Activated CD4-positive, CD25-positive, alpha-beta regulatory T cell (primary cell): ENCODE measurements around the gene PPM1J.
"Not testable (repeated sequence)": the region's sequence is repeated elsewhere in the genome, so short reads cannot be mapped to it uniquely, and the experiment has no call there.

Experiments
- DNase-seq, 4 experiments: peaks; one replicate each; lab custom pipeline; 2025; lab: John Stamatoyannopoulos, UW

PPM1J gene, protein sequence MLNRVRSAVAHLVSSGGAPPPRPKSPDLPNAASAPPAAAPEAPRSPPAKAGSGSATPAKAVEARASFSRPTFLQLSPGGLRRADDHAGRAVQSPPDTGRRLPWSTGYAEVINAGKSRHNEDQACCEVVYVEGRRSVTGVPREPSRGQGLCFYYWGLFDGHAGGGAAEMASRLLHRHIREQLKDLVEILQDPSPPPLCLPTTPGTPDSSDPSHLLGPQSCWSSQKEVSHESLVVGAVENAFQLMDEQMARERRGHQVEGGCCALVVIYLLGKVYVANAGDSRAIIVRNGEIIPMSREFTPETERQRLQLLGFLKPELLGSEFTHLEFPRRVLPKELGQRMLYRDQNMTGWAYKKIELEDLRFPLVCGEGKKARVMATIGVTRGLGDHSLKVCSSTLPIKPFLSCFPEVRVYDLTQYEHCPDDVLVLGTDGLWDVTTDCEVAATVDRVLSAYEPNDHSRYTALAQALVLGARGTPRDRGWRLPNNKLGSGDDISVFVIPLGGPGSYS

DNA sequence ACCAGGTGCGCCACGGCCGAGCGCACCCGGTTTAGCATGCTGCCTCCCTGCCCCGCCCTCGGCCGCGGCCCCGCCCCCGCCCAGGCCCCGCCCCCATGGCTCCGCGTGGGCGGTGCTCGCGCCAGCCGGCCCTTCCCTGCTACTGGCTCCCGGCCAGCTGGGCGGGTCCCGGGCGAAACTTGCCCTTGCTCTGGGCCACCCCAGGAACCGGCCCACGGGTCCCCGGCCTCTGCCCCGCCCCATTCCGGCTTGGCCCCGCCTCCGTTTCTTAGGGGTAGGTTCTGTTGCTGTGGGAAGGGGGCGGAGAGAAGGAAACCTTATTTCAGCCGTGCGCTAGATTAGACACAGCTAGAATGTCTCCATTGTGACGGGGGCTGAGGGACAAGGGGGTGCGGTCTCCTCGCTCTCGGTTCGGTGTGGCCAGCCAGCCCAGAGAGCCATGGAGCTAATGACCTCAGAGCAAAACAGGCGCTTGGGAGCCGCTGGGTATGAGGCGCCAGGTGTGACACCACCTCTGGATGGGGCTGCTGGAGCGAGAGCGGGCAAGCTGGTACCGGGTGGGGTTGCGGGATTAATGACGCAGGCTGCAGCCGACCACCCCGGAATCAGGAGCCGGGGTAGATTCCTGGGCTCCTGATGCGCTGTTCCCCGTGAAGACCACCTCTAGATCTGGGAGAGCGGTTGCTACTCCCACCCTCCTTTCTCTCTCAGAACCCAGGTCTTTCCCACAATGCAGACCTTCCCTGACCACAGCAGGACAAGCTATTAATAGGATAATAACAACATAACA, at the start of gene PPM1J:
PPM1J (minus strand) TSS at position 69 of the 790 bp plus-strand sequence; CDS start at position 38, 31 bp downstream.
- peak; percentile 92 to 96 (median 94) for DNase-seq

GRCh38 chr1:112762541-112763500, 47.7 kb upstream of the PPM1J start:
- no peak for DNase-seq

DNA sequence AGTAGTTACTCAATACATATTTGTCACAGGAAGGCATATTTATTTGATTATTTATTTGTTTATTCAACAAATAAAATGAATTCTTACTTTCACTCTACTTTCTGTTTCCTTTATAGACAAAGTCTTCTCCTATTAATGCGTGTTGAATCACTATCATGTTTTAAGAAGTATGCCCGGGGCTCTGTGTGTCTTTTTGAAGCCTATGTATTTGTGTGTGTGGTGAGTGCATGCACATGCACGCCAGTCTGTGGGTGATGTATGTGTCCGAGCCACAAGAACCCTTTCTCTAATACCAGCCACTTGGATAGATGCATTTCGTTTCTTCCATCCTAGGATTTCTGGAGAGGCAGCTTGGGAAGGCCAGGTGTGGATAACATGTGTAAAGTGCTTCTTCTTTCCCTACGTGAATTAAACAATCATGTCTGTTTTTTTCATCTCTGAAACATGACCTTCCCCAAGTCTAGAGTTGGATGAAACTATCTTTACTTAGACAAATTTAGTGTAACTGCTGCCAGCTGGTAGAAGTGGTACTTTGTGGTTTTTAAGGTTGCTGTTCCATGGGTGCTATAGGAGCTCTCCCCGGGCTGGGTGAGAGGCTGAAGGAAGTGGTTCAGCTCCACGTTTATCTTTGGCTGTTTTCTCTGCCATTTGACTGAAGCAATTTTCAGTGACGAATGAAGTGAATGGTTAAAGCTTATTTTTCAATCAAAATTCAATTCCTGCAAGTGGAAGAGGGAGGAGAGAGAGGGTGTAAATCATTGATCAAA, 46.8 kb upstream of the PPM1J start:
- no peak for DNase-seq

DNA sequence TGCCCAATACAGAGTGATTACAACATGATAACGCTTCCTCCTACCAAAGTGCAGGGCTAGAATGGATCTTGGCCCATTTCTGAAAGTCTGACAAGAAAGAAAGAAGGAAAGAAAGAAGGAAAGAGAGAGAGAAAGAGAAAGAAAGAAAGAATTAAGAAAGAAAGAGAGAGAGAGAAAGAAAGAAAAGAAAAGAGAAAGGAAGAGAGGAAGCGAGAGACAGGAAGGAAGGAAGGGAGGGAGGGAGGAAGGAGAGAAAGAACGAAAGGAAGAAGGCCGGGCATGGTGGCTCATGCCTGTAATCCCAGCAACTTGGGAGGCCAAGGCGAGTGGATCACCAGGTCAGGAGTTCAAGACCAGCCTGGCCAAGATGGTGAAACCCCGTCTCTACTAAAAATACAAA, 44.1 kb upstream of the PPM1J start:
- no peak for DNase-seq

- no peak for DNase-seq
These were observed 39.0 kb upstream of the PPM1J start for GRCh38 chr1:112754116-112754628.

GRCh38 chr1:112748396-112748795, 33.3 kb upstream of the PPM1J start:
- no peak for DNase-seq

GRCh38 chr1:112744009-112744578, 29.0 kb upstream of the PPM1J start:
- no peak for DNase-seq

DNA sequence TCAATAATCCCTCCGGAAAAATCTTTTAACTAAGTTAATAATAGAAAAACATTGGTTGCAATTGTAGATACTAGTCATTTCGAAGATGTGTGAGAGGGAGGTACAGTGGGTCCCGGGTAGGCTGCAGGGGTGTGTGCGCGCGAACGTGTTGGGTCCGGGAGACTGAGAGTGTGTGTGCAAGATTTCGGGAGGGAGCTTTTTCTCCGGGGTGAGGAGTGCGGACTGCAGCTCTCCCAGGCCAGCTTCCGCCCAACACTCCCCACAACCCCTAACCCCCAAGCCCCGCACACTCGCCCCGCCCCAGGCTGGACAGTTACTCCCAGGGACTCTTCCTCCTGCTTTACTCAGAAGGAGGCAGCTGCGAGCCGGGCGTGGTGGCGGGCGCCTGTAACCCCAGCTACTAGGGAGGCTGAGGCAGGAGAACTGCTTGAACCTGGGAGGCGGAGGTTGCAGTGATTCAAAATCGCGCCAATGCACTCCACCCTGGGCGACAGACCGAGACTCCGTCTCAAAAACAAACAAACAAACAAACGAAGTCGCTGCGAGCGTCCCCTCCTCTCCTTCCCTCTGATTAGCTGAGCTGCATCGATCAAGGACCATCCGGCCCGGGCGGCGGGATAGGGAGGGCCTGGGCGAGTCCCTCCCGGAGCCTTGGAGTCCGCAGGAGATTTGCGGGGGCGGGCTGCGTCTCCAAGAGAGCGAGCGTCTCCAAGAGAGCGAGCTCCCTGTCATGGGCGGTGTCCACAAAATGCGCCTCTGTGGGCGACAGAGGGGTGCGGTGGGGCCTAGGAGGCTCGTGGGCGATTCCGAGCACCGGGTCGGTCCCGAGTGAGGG, 28.3 kb upstream of the PPM1J start:
- no peak for DNase-seq

DNA sequence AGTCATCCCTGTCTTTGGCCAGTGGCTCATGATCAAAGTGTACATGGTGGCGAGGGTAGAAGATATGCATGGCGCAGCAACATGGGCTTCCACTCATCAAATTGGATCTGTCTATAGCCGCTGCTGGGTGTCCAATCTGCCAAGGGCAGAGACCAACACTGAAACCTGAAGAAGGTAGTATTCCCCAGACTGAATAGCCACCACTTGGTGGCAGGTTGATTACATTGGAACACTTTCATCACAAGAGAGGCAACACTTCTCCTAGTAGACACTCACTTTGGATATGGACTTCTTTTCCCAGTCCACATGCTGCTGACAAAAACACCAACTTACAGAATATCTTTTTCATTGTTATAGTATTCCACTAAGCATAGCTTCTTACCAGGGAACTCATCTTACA, 22.4 kb upstream of the PPM1J start:
- no peak for DNase-seq

DNA sequence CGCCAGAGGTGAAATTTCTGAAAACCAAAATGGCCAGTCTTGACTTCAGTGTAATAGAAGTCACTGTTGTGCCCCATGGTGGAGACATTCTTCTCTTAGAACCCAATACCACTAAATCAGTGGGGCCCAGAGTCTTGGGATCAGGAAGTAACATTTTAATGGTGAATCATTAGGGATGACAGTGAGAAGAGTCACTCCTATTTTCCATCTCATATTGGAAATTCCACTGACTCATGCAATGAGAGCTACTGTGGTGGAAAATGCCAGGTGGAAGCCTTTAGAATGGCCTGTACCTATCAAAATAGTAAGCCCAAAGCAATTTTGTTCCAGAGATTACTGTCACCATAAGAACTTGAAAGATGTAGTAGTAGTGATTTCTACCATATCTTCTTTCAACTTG, 20.6 kb upstream of the PPM1J start:
- no peak for DNase-seq

GRCh38 chr1:112731451-112731850, 16.3 kb upstream of the PPM1J start:
- no peak for DNase-seq

DNA sequence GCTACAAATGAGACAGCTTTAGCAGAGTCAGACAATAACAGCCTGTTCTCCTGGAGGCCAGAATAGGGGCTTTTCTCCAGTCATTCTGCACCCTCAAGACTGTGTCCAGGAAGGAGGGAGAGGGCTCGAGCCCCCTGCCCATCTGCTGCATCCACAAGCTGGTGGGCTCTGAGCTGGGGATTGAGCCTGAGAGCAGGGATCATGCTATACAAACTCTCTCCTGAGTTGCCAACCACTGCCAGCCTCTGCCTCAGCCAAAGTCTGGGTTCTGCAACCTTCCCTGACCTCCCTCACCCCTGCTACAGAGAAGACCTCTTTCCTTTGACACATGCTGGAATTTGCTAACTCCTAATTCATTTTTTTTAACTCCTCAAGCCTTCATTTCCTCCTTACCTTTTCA, 14.8 kb upstream of the PPM1J start:
- DNase-seq, result no peak

DNA sequence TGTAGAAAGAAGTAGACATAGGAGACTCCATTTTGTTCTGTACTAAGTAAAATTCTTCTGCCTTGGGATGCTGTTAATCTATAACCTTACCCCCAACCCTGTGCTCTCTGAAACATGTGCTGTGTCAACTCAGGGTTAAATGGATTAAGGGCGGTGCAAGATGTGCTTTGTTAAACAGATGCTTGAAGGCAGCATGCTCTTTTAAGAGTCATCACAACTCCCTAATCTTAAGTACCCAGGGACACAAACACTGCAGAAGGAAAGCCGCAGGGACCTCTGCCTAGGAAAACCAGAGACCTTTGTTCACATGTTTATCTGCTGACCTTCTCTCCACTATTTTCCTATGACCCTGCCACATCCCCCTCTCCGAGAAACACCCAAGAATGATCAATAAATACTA, 13.9 kb upstream of the PPM1J start:
- not testable (repeated sequence) for DNase-seq

GRCh38 chr1:112728306-112728971, 13.3 kb upstream of the PPM1J start:
- DNase-seq, result not testable (repeated sequence)

DNA sequence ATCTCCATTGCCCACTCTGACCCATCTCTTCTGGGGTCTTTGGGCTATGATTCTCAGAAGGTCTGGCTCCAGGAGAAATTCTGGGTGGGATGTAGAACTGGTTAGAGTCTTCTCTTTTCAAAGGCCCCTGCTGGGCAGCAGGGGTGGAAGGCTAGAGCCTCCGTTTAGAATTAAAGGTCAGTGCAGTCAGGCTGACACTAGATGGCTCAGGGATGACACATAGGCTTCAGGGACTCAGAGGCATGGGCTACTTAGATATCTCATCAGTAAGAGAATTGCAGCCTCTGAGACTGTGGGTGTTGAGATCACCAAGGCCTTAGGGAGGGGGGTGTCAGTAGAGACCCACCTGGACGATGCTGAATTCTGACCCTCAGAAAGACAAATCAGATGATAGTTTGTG, 12.6 kb upstream of the PPM1J start:
- DNase-seq, result no peak

DNA sequence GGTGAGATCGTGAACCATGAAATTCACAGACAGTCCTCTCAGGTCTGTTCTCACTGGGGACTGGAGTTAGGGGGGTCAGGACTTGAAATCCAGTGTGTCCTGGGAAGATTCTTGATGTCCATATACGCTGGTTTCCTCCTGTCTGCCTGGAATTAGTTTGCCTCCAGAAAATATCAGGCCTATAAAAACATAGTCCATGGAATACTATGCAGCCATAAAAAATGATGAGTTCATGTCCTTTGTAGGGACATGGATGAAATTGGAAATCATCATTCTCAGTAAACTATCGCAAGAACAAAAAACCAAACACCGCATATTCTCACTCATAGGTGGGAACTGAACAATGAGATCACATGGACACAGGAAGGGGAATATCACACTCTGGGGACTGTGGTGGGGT, 9.1 kb upstream of the PPM1J start:
- not testable (repeated sequence) for DNase-seq

GRCh38 chr1:112723511-112723839, 8.3 kb upstream of the PPM1J start:
- no peak for DNase-seq

DNA sequence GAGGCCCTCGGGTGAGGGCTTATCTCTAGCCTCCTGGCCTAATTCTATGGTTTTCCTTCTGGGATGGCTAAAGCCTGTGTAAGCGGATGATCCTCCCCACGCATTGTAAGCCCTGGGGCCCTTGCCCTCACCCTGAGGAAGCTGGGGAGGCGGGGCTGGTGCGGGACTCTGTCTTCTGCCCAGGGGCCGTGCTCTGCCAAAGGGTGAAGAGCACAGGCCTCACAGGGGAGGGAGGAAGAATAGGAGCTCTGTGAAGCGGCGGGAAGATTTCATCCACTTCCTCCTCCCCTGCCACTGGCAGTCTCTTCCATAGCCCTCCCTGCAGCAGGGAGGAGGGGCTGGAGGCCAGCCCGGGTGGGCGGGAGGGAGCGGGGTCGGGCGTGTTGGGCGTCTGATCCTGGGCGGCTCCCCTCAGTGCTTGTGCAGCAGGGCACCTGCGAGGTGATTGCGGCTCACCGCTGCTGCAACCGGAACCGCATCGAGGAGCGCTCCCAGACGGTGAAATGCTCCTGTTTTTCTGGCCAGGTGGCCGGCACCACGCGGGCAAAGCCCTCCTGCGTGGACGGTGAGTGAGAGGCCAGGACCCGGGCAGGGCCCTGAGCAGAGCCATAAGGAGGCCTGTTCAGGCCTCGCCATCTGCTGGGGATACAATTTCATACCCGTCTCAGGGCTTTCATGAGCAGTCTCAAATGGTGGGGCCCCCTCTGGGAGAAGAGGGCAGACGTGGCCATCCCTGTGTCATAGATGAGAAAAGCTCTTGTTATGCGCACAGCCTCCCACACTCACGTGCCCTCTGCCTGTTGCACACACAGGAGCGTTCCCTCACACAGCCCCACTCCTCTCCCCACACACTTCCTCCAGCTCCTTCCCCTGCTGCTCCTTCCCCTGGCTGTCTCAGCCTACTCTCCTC, 7.7 kb upstream of the PPM1J start:
- no peak for DNase-seq
